ENCODE measurements around the gene CWC27. TPM values are rescaled to one million over a fixed set of nuclear protein-coding genes. Genes with fewer than 3 reads are reported as not detected.

CWC27 gene
- polyA plus RNA-seq, 1 of the 3 experiments (the other 2 are of a cell fraction): 6.6 TPM

GRCh38 chr5:64853777-64854176 is 85.0 kb downstream of the CWC27 start:
- ChIA-PET POLR2A (no interaction called here), CTCF (no interaction called here)
- TF ChIP-seq FOXM1 (IDR thresholded peaks at IDR 0.05; ENCODE audit: low read depth): no peak
- no peak for TF ChIP-seq ELF1 (IDR thresholded peaks at IDR 0.05)
- no peak for TF ChIP-seq USF2 (IDR thresholded peaks at IDR 0.05; ENCODE audit: borderline replicate concordance, low read depth, low read length)
- no peak for TF ChIP-seq IRF3 (IDR thresholded peaks at IDR 0.05; ENCODE audit: low read depth, low read length)
- TF ChIP-seq GATA2 (CRISPR knock-in tag; IDR thresholded peaks at IDR 0.05): no peak
- TF ChIP-seq YY1 (IDR thresholded peaks at IDR 0.05; ENCODE audit: low read depth): no peak
- Histone ChIP-seq H3K4me3 (ENCODE audit: low read depth in 2 of 2, low read length in 1 of 2) (no peak overlapping the region), H3K9me2 (no peaks in the 10 kb centered on the region), H3K27me3 (ENCODE audit: insufficient read depth) (no peaks in the 10 kb centered on the region), H3K4me2 (no peak overlapping the region), H3K27ac (ENCODE audit: low read depth in 2 of 2, low read length in 1 of 2) (no peak overlapping the region), H3K9me3 (no peaks in the 10 kb centered on the region), H3K79me2 (ENCODE audit: insufficient read depth) (no peaks in the 10 kb centered on the region), H4K20me1 (ENCODE audit: insufficient read depth) (no peaks in the 10 kb centered on the region), H3K36me3 (replicated peaks in 1 of 2; ENCODE audit: control insufficient read depth in 1 of 2, insufficient read depth in 2 of 2, low read length in 1 of 2) (peaks cover 0 to 6% of the 10 kb centered on the region in 2 experiments), H3K9ac (no peak overlapping the region), H3F3A (replicated peaks; ENCODE audit: insufficient read depth) (peaks cover 5% of the 10 kb centered on the region), H3K4me1 (ENCODE audit: control insufficient read depth in 1 of 2, insufficient read depth in 2 of 2, low read depth in 1 of 2, low read length in 1 of 2) (no peaks in the 10 kb centered on the region), H2AFZ (ENCODE audit: low read depth) (no peak overlapping the region)
- no peak for DNase-seq
- whole genome bisulfite sequencing (ENCODE audit: low lambda C conversion rate): 97% methylated on average over 5 of the region's 5 CpGs

GRCh38 chr5:64854855-64855254 is 86.1 kb downstream of the CWC27 start:
- Histone ChIP-seq H4K20me1 (ENCODE audit: insufficient read depth) (no peaks in the 10 kb centered on the region), H3K9me3 (no peaks in the 10 kb centered on the region), H2AFZ (ENCODE audit: low read depth) (no peak overlapping the region), H3K4me3 (ENCODE audit: low read depth in 2 of 2, low read length in 1 of 2) (no peak overlapping the region), H3K79me2 (ENCODE audit: insufficient read depth) (no peaks in the 10 kb centered on the region), H3F3A (replicated peaks; ENCODE audit: insufficient read depth) (peaks cover 5% of the 10 kb centered on the region), H3K27me3 (ENCODE audit: insufficient read depth) (no peaks in the 10 kb centered on the region), H3K4me1 (ENCODE audit: control insufficient read depth in 1 of 2, insufficient read depth in 2 of 2, low read depth in 1 of 2, low read length in 1 of 2) (no peaks in the 10 kb centered on the region; a peak in 1 of 4 replicates), H3K27ac (ENCODE audit: low read depth in 2 of 2, low read length in 1 of 2) (no peak overlapping the region), H3K9me2 (no peaks in the 10 kb centered on the region), H3K4me2 (no peak overlapping the region), H3K36me3 (replicated peaks in 1 of 2; ENCODE audit: control insufficient read depth in 1 of 2, insufficient read depth in 2 of 2, low read length in 1 of 2) (peaks cover 0 to 6% of the 10 kb centered on the region in 2 experiments), H3K9ac (no peak overlapping the region)
- WGBS (ENCODE audit: low lambda C conversion rate): 93% methylated on average over 1 of the region's 1 CpG
- TF ChIP-seq MAX (IDR thresholded peaks at IDR 0.05; ENCODE audit: low read depth) (no peak), NRF1 (IDR thresholded peaks at IDR 0.05; ENCODE audit: low read depth, low read length) (no peak), RCOR1 (IDR thresholded peaks at IDR 0.05; ENCODE audit: low read length) (no peak), USF1 (IDR thresholded peaks at IDR 0.05; ENCODE audit: borderline replicate concordance, low read depth) (no peak), GABPA (IDR thresholded peaks at IDR 0.05; ENCODE audit: low read depth) (no peak), JUND (IDR thresholded peaks at IDR 0.05) (no peak), GATA2 (CRISPR knock-in tag; IDR thresholded peaks at IDR 0.05) (no peak), MXI1 (IDR thresholded peaks at IDR 0.05; ENCODE audit: low read depth, low read length) (no peak), PBX3 (IDR thresholded peaks at IDR 0.05) (no peak), SMC3 (IDR thresholded peaks at IDR 0.05; ENCODE audit: low read depth, low read length) (no peak), NFIC (IDR thresholded peaks at IDR 0.05; ENCODE audit: borderline replicate concordance) (no peak), TEAD4 (IDR thresholded peaks at IDR 0.05; ENCODE audit: borderline replicate concordance, insufficient read depth) (no peak), ZBTB33 (IDR thresholded peaks at IDR 0.05; ENCODE audit: borderline replicate concordance, low read depth) (no peak), YY1 (IDR thresholded peaks at IDR 0.05; ENCODE audit: low read depth) (no peak), REST (IDR thresholded peaks at IDR 0.05; ENCODE audit: low read depth, low read length) (no peak)
- DNase-seq: no peak
- ChIA-PET POLR2A (no interaction called here), CTCF (no interaction called here)

Measured in SK-N-SH (cell line).